ENCODE measurements around the gene STK32C. TPM values are rescaled to one million over a fixed set of nuclear protein-coding genes. Genes with fewer than 3 reads are reported as not detected.
A peak's percentile ranks its signal among the peaks of the same experiment; 100 is the strongest.

The STK32C gene
- total and polyA plus RNA-seq, 2 of the 4 experiments (the other 2 are of a cell fraction) = 5.0 to 8.3 TPM

DNA sequence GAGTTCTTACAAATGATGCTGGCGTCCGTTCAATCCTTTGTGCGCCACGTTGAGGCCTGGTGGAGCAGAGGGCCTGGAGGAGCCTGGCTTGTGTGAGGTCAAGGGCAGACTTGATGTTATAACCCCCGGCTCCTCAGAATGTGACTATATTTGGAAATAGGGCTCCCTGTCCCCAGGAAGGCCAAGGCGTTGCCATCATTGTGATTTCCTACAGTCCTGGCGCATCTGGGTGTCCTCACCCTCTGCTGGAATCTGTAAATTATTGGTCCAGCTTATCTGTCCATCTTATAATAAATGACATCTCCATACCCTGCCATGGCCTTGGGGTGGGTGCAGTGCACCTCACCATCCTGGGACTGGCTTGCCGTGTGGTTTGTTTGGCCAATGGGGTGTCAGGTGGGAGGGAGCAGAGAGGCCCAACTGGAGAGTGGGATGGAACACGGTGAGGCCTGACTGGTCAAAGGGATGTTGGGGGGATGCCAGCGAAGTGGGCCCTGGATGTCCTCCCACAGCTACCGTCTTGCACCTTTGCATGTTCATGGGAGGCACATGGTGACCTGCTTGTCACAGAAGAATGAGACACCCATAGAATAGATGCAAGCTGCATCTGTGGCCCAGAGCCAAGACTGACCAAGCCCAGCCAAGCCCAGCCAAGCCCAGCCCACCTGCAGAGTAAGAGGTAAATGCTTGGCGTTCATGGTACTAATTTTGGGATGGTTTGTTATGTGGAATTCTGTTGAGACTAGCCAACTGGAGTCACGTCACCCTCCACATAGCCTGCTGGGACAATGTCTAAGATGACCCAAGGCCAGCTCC lies 13.1 kb upstream of the STK32C start (continued):
- TF ChIP-seq NFE2L2 (IDR thresholded peaks at IDR 0.05; ENCODE audit: low read depth, low read length) = no peak
- TF ChIP-seq CEBPB (IDR thresholded peaks at IDR 0.05; ENCODE audit: low read depth, low read length) = no peak

DNA sequence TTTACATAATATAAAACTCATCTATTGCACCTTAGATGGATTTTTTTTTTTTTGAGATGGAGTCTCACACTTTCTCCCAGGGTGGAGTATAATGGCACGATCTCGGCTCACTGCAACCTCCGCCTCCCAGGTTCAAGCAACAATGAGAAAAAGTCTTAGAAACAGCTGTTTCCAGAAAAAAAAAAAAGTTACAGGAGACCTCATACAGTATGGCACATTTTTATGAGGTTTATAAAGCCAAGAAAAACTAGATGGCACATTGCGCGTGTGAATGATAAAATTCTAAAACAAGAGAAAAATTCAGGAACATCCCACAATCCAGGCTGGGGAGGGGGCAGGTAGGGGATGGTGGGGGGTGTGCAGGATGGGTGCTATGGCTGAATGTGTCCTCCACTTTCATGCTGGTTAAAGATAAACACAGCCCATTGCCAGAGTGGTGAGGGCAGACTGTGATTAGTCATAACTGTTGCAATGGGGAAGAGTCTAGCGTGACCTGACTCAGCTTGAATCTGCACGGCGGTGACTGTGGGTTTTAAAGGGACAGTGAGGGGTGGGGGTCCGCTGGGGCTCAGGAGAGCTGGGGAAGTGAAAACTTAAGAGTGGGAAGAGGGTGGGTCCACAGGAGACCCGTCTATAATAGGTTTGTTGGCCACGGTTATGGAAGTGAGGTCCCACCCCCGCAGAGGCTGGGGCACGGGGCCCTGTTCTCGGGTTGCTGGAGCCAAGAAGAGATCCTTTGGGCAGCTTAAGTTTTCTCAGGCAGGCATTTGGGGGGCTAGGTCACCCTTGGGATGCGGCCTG lies 12.3 kb upstream of the STK32C start:
- peak overlapping the region; percentile 7; the same call in 1 of the 2 replicates for H3K23ac ChIP-seq (ENCODE audit: low read depth, low read length)
- H3K27ac ChIP-seq (ENCODE audit: insufficient read depth, low read length) = peak overlapping the region; percentile 87
- peak; percentile 92 for DNase-seq
- H3K4me2 ChIP-seq (ENCODE audit: low read depth, low read length) = peak overlapping the region; percentile 50
- H3K9ac ChIP-seq (ENCODE audit: low read depth, low read length) = peak overlapping the region; percentile 12; the same call in 1 of the 2 replicates
- peak overlapping the region; percentile 86 for H2BK120ac ChIP-seq (ENCODE audit: low read depth, low read length)
- peaks cover 15% of the 10 kb centered on the region for H3K4me1 ChIP-seq (ENCODE audit: control insufficient read depth, insufficient read depth, low read length)
- peaks cover 21% of the 10 kb centered on the region for H3K9me1 ChIP-seq (ENCODE audit: insufficient read depth, low read length)
- H2BK20ac ChIP-seq (ENCODE audit: low read depth, low read length) = peak overlapping the region; percentile 85
- H3K36me3 ChIP-seq (ENCODE audit: control insufficient read depth, insufficient read depth, low read length) = peaks cover 4% of the 10 kb centered on the region; the same call in 1 of the 2 replicates
- H2BK15ac ChIP-seq (ENCODE audit: low read depth, low read length) = peak overlapping the region; percentile 11; the same call in 1 of the 3 replicates
- H3K4ac ChIP-seq (ENCODE audit: low read depth, low read length) = peak overlapping the region; percentile 89
- H2BK5ac ChIP-seq (ENCODE audit: low read depth, low read length, poor library complexity, severe bottlenecking) = peak overlapping the region; percentile 82
- peak; percentile 96 for TF ChIP-seq CEBPB (IDR thresholded peaks at IDR 0.05; ENCODE audit: low read depth, low read length)
- peak; percentile 96 for TF ChIP-seq FOS (IDR thresholded peaks at IDR 0.05; ENCODE audit: low read depth, low read length)
- TF ChIP-seq NFE2L2 (IDR thresholded peaks at IDR 0.05; ENCODE audit: low read depth, low read length) = peak; percentile 92
- TF ChIP-seq MAFK (IDR thresholded peaks at IDR 0.05; ENCODE audit: low read depth, low read length) = peak; percentile 87
- TF ChIP-seq MAZ (IDR thresholded peaks at IDR 0.05; ENCODE audit: borderline replicate concordance, low read depth, low read length) = peak; percentile 63; the same call in 1 of the 2 replicates
- TF ChIP-seq CHD1 (IDR thresholded peaks at IDR 0.05; ENCODE audit: low read depth, low read length) = no peak
- TF ChIP-seq BHLHE40 (IDR thresholded peaks at IDR 0.05; ENCODE audit: low read depth, low read length) = peak; percentile 86
- no peak for TF ChIP-seq POLR2A (IDR thresholded peaks at IDR 0.05; ENCODE audit: low read depth, low read length)
- H3K56ac ChIP-seq (ENCODE audit: extremely low read depth, insufficient read depth, low read length) = no peak overlapping the region
- H3K4me3 ChIP-seq (ENCODE audit: insufficient read depth, low read depth, low read length) = no peak overlapping the region
- H2AFZ ChIP-seq (replicated peaks; ENCODE audit: low read length, poor library complexity) = peak overlapping the region; percentile 46
- CTCF ChIA-PET = interaction anchor here (0.6 to 0.7 kb wide), 2 partner anchors 78 to 89 kb away, joined by 3 to 4 read pairs; no protein-coding TSS in a partner anchor
- H4K20me1 ChIP-seq (ENCODE audit: insufficient read depth, low read length) = no peaks in the 10 kb centered on the region
- peaks cover 0 to 33% of the 10 kb centered on the region in 2 experiments; a peak in 3 of 4 replicates for H3K79me1 ChIP-seq (ENCODE audit: low read depth in 1 of 2, low read length in 2 of 2)
- in situ Hi-C loops (cut with MboI; ENCODE audit: low sequenced_read_pairs) = no loop called here
- peak overlapping the region; percentile 59 to 63; a peak in 3 of 4 replicates for H4K8ac ChIP-seq (ENCODE audit: low read depth in 2 of 2, low read length in 2 of 2)
- no TSS peak for BruUV-seq (replicated peaks)
- peak overlapping the region; percentile 74 for H4K91ac ChIP-seq (ENCODE audit: insufficient read depth, low read depth, low read length)
- no peaks in the 10 kb centered on the region for H3K9me3 ChIP-seq (ENCODE audit: control insufficient read depth, insufficient read depth, low read length)
- H4K5ac ChIP-seq (ENCODE audit: low read depth, low read length) = peak overlapping the region; percentile 84
- POLR2A ChIA-PET (ENCODE audit: unreplicated experiment) = no interaction called here
- H3K18ac ChIP-seq (ENCODE audit: low read depth, low read length) = peak overlapping the region; percentile 66
- ATAC-seq (ENCODE audit: low read depth) = peak; percentile 90
- peak overlapping the region; percentile 67 for H3K14ac ChIP-seq (replicated peaks; ENCODE audit: low read depth, low read length)
- intact Hi-C loops (cut with micrococcal nuclease) = no loop called here
- peak overlapping the region; percentile 97; the same call in 1 of the 2 replicates for H2AK5ac ChIP-seq (ENCODE audit: low read depth, low read length)
- H2AK9ac ChIP-seq (replicated peaks; ENCODE audit: low read depth, low read length, poor library complexity) = peak overlapping the region; percentile 21
- 46% methylated on average over 3 of the region's 15 CpGs; no CpG with 5 or more reads in 1 of the 2 experiments for whole genome bisulfite sequencing, 2 experiments (ENCODE audit: extremely low coverage in 2 of 2, insufficient read length in 1 of 2)
- dilution Hi-C loops (cut with HindIII; ENCODE audit: low sequenced_read_pairs, unreplicated experiment) = no loop called here
- H3K27me3 ChIP-seq (ENCODE audit: control insufficient read depth, insufficient read depth, low read length) = no peaks in the 10 kb centered on the region
